ENCODE results near the gene FNBP1. TPM values are rescaled to one million over a fixed set of nuclear protein-coding genes. Genes with fewer than 3 reads are reported as not detected.

The FNBP1 gene
- total and polyA plus RNA-seq, 2 of the 13 experiments (the other 11 are each of a cell fraction or from before 2014, with no cell fraction given), result 5.4 to 19.5 TPM

- no peak overlapping the region for H3K27ac ChIP-seq (ENCODE audit: extremely low read length, insufficient read depth, low read length)
- FAIRE-seq (no peak), ATAC-seq (no peak), DNase-seq (ENCODE audit: low spot score) (no peak)
- POLR2A ChIA-PET, result interaction anchor here (3.1 kb wide), 1 partner anchor 155 kb away, joined by 15 read pairs; the partner anchor contains the start of gene FNBP1
- H3K4me3 ChIP-seq (replicated peaks in 1 of 3; ENCODE audit: insufficient read depth in 1 of 3, low read depth in 2 of 3, low read length in 3 of 3), result no peak overlapping the region
- no peak overlapping the region for H3K4me2 ChIP-seq (ENCODE audit: low read depth, low read length)
- in situ Hi-C loops (cut with HindIII; ENCODE audit: extremely low pct_ligation_motif_present, low pct_unique_long_range_greater_than_20kb), result loop anchor here (5.0 to 10.0 kb wide), 2 partner anchors 155 to 217 kb away; partner anchors contain the start of gene FNBP1
- 88% methylated on average over 27 of the region's 27 CpGs for WGBS (ENCODE audit: low lambda C conversion rate)
- H3K9me3 ChIP-seq (ENCODE audit: low read length), result no peaks in the 10 kb centered on the region
- no peak overlapping the region for H2AFZ ChIP-seq (ENCODE audit: low read length)
- H3K27me3 ChIP-seq (ENCODE audit: control insufficient read depth in 1 of 2, insufficient read depth in 2 of 2, low read length in 2 of 2), result no peaks in the 10 kb centered on the region; a peak in 1 of 5 replicates
- peaks cover 4% of the 10 kb centered on the region in 2 experiments; a peak in 2 of 5 replicates for H3K36me3 ChIP-seq (replicated peaks in 1 of 2; ENCODE audit: control insufficient read depth in 1 of 2, insufficient read depth in 2 of 2, low read length in 2 of 2)
- H3K9ac ChIP-seq (ENCODE audit: insufficient read depth, low read depth, low read length), result no peak overlapping the region
- TSS peak; percentile 36 for BruUV-seq (replicated peaks)
- H3K79me2 ChIP-seq (ENCODE audit: insufficient read depth, low read length), result no peaks in the 10 kb centered on the region
- H3K4me1 ChIP-seq (ENCODE audit: insufficient read depth, low read length), result peaks cover 18% of the 10 kb centered on the region
- CTCF ChIA-PET (ENCODE audit: low intra/inter-chr PET ratio, low total read pairs), result interaction anchor here (0.6 kb wide), 1 partner anchor 349 kb away, joined by 3 read pairs; no protein-coding TSS in a partner anchor
- intact Hi-C loops (cut with micrococcal nuclease; ENCODE audit: unreplicated experiment), result loop anchor here (5.0 kb wide), 1 partner anchor 210 kb away; no protein-coding TSS in a partner anchor
- H4K20me1 ChIP-seq (ENCODE audit: insufficient read depth, low read length), result no peaks in the 10 kb centered on the region
- TF ChIP-seq CENPT (CRISPR knock-in tag; IDR thresholded peaks at IDR 0.05; ENCODE audit: low read depth), result no peak
These were observed 155.4 kb downstream of the FNBP1 start for GRCh38 chr9:129887334-129888292.

- no peak overlapping the region for H3K9ac ChIP-seq (ENCODE audit: insufficient read depth, low read depth, low read length)
- H3K4me2 ChIP-seq (ENCODE audit: low read depth, low read length), result peak overlapping the region; percentile 96; the same call in 1 of the 2 replicates
- peaks cover 4% of the 10 kb centered on the region in 2 experiments; a peak in 2 of 5 replicates for H3K36me3 ChIP-seq (replicated peaks in 1 of 2; ENCODE audit: control insufficient read depth in 1 of 2, insufficient read depth in 2 of 2, low read length in 2 of 2)
- H3K27me3 ChIP-seq (ENCODE audit: control insufficient read depth in 1 of 2, insufficient read depth in 2 of 2, low read length in 2 of 2), result no peaks in the 10 kb centered on the region; a peak in 1 of 5 replicates
- CTCF ChIA-PET (ENCODE audit: low intra/inter-chr PET ratio, low total read pairs), result interaction anchor here (0.6 to 2.3 kb wide), 6 partner anchors 153 to 350 kb away, joined by 3 to 10 read pairs (median 4); partner anchors contain the start of gene FNBP1
- DNase-seq (ENCODE audit: low spot score), result no peak
- no peak overlapping the region for H2AFZ ChIP-seq (ENCODE audit: low read length)
- no peak for ATAC-seq
- no peaks in the 10 kb centered on the region for H3K9me3 ChIP-seq (ENCODE audit: low read length)
- H4K20me1 ChIP-seq (ENCODE audit: insufficient read depth, low read length), result no peaks in the 10 kb centered on the region
- no peak for TF ChIP-seq MIER2 (CRISPR knock-in tag; IDR thresholded peaks at IDR 0.05)
- no peak for TF ChIP-seq KLF11 (CRISPR knock-in tag; IDR thresholded peaks at IDR 0.05)
- TF ChIP-seq GATAD2A (CRISPR knock-in tag; IDR thresholded peaks at IDR 0.05), result no peak
- TF ChIP-seq HMG20B (CRISPR knock-in tag; conservative IDR thresholded peaks at IDR 0.05), result no peak
- no peak for TF ChIP-seq BHLHE40 (IDR thresholded peaks at IDR 0.05; ENCODE audit: low read length)
- TF ChIP-seq ZMYM3 (CRISPR knock-in tag; IDR thresholded peaks at IDR 0.05), result no peak
- no peak for TF ChIP-seq ZBTB4 (CRISPR knock-in tag; IDR thresholded peaks at IDR 0.05; ENCODE audit: borderline replicate concordance)
- H3K4me1 ChIP-seq (ENCODE audit: insufficient read depth, low read length), result peaks cover 15% of the 10 kb centered on the region
- H3K4me3 ChIP-seq (replicated peaks in 1 of 3; ENCODE audit: insufficient read depth in 1 of 3, low read depth in 2 of 3, low read length in 3 of 3), result peak overlapping the region in 2 of 3 experiments; percentile 74 to 86; a peak in 1 of 6 replicates
- BruUV-seq (replicated peaks), result no TSS peak
- WGBS (ENCODE audit: low lambda C conversion rate), result 89% methylated on average over 20 of the region's 20 CpGs
- no peaks in the 10 kb centered on the region for H3K79me2 ChIP-seq (ENCODE audit: insufficient read depth, low read length)
- in situ Hi-C loops (cut with HindIII; ENCODE audit: extremely low pct_ligation_motif_present, low pct_unique_long_range_greater_than_20kb), result loop anchor here (5.0 to 10.0 kb wide), 2 partner anchors 156 to 218 kb away; partner anchors contain the start of gene FNBP1
- no peak for FAIRE-seq
- intact Hi-C loops (cut with micrococcal nuclease; ENCODE audit: unreplicated experiment), result loop anchor here (5.0 kb wide), 1 partner anchor 211 kb away; no protein-coding TSS in a partner anchor
- H3K27ac ChIP-seq (ENCODE audit: extremely low read length, insufficient read depth, low read length), result no peak overlapping the region
- POLR2A ChIA-PET, result interaction anchor here (0.7 to 3.1 kb wide), 4 partner anchors 80 to 167 kb away, joined by 3 to 15 read pairs (median 6); partner anchors contain the start of genes FNBP1 and GPR107
These were observed 156.5 kb downstream of the FNBP1 start for GRCh38 chr9:129886226-129887174.
